ENCODE measurements around the gene MICAL3. TPM values are rescaled to one million over a fixed set of nuclear protein-coding genes. Genes with fewer than 3 reads are reported as not detected.
"Not testable (repeated sequence)": the region's sequence is repeated elsewhere in the genome, so short reads cannot be mapped to it uniquely, and the experiment has no call there.

MICAL3 gene
- total and polyA plus RNA-seq, 4 donors = 59.9 to 113 (median 75.9) TPM

DNA sequence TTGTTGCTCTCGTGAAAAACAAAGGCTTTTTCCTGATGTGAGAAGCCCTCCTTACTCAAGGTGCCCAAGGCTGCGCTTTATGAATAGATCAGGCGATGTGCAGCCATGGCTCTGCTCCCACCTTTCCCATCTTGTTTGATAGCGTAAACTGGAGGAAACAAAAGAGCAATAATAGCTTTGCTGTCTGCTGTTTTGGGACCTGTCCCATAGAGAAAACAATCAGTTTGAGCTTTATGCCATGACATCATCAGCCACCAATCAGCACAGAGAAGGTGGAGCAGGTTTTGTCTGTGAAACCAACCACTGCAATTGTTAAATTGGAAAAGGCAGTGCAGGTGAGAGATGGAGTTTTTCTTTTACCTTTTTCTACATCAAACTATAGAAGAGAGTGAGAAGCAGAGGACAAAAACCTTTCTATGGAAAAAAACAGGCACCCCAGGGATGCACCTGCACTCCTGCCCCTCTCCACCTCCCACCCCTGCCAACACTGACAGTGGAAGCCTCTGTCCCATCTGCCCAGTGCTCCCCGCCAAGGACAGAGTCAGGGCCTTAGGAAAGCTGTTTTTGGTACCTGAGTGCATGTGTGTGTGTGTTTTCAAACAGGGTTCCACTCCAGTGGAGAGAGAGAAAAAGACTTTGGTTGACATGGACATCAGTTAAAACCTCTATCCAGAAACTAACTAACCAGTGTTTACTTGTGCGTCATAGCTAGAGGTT lies 80.7 kb downstream of the MICAL3 start:
- Histone ChIP-seq H3K4me1 (ENCODE audit: control insufficient read depth, insufficient read depth, low read length) (peaks cover 72% of the 10 kb centered on the region), H3K9me3 (ENCODE audit: control insufficient read depth, insufficient read depth, low read length) (no peaks in the 10 kb centered on the region), H3K36me3 (ENCODE audit: control insufficient read depth, insufficient read depth, low read length) (peaks cover 4% of the 10 kb centered on the region), H3K27me3 (ENCODE audit: control insufficient read depth, insufficient read depth, low read length) (no peaks in the 10 kb centered on the region), H3K4me3 (ENCODE audit: low read depth, low read length) (no peak overlapping the region), H3K27ac (ENCODE audit: low read depth, low read length) (peak overlapping the region; percentile 77)
- WGBS (ENCODE audit: insufficient coverage) = 32% methylated on average over 3 of the region's 6 CpGs
- DNase-seq (ENCODE audit: low read depth in 4 of 6, low spot score in 6 of 6) = peak in 5 of 6 donors; percentile 46 to 96 (median 61)

DNA sequence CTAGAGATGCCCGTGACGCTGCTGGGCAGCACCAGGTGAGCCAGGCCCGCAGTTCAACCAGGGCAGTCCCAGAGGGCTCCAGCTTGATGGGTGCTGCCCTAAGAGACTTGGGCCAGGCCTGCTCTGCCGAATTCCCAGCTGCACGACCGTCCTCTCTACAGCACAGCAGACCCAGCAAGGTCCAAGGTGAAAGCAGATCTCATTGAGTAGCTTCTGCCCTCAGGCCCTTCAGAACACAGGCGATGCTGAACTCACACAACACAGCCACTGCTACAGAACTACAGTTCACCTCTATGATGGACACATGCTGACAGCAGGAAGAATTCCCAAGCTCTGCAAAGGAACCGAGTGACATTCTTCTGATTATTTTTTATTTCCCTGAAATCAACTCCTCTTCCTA lies 81.6 kb downstream of the MICAL3 start:
- no peak overlapping the region for H3K4me3 ChIP-seq (ENCODE audit: low read depth, low read length)
- H3K4me1 ChIP-seq (ENCODE audit: control insufficient read depth, insufficient read depth, low read length) = peaks cover 73% of the 10 kb centered on the region
- H3K27me3 ChIP-seq (ENCODE audit: control insufficient read depth, insufficient read depth, low read length) = no peaks in the 10 kb centered on the region
- no peak overlapping the region for H3K27ac ChIP-seq (ENCODE audit: low read depth, low read length)
- no peaks in the 10 kb centered on the region for H3K9me3 ChIP-seq (ENCODE audit: control insufficient read depth, insufficient read depth, low read length)
- H3K36me3 ChIP-seq (ENCODE audit: control insufficient read depth, insufficient read depth, low read length) = no peaks in the 10 kb centered on the region
- DNase-seq (ENCODE audit: low read depth in 4 of 6, low spot score in 6 of 6) = no peak
- 81% methylated on average over 8 of the region's 8 CpGs for WGBS (ENCODE audit: insufficient coverage)

- Histone ChIP-seq H3K4me1 (ENCODE audit: control insufficient read depth, insufficient read depth, low read length) (peaks cover 64% of the 10 kb centered on the region), H3K4me3 (ENCODE audit: low read depth, low read length) (no peak overlapping the region), H3K36me3 (ENCODE audit: control insufficient read depth, insufficient read depth, low read length) (no peaks in the 10 kb centered on the region), H3K27ac (ENCODE audit: low read depth, low read length) (no peak overlapping the region), H3K9me3 (ENCODE audit: control insufficient read depth, insufficient read depth, low read length) (no peaks in the 10 kb centered on the region), H3K27me3 (ENCODE audit: control insufficient read depth, insufficient read depth, low read length) (no peaks in the 10 kb centered on the region)
- DNase-seq (ENCODE audit: low read depth in 4 of 6, low spot score in 6 of 6) = peak in 1 of 6 donors; percentile 47
- WGBS (ENCODE audit: insufficient coverage) = 75% methylated on average over 12 of the region's 18 CpGs
These were observed 82.6 kb downstream of the MICAL3 start for GRCh38 chr22:17941471-17942406.

- Histone ChIP-seq H3K4me3 (ENCODE audit: low read depth, low read length) (no peak overlapping the region), H3K9me3 (ENCODE audit: control insufficient read depth, insufficient read depth, low read length) (no peaks in the 10 kb centered on the region), H3K36me3 (ENCODE audit: control insufficient read depth, insufficient read depth, low read length) (no peaks in the 10 kb centered on the region), H3K4me1 (ENCODE audit: control insufficient read depth, insufficient read depth, low read length) (peaks cover 43% of the 10 kb centered on the region), H3K27me3 (ENCODE audit: control insufficient read depth, insufficient read depth, low read length) (no peaks in the 10 kb centered on the region), H3K27ac (ENCODE audit: low read depth, low read length) (no peak overlapping the region)
- WGBS (ENCODE audit: insufficient coverage) = 77% methylated on average over 3 of the region's 4 CpGs
- no peak for DNase-seq (ENCODE audit: low read depth in 4 of 6, low spot score in 6 of 6)
These were observed 84.8 kb downstream of the MICAL3 start for GRCh38 chr22:17939579-17939978.

DNA sequence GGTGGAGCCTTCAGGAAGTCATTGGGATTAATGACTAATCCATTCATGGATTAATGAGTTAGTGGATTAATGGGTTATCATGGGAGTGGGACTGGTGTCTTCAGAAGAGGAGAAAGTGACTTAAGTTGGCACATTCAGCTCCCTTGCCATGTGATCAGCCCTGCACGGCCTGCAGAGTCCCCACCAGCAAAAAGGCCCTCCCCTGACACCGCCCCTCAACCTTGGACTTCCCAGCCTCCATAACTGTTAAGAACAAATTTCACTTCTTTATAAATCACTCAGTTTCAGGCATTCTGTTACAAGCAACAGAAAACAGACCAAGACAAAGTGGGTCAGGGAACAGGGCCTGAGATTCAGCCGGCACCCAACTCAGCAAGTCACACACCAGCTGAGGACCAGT lies 85.3 kb downstream of the MICAL3 start:
- H3K4me3 ChIP-seq (ENCODE audit: low read depth, low read length) = no peak overlapping the region
- 90% methylated on average over 3 of the region's 3 CpGs for WGBS (ENCODE audit: insufficient coverage)

DNA sequence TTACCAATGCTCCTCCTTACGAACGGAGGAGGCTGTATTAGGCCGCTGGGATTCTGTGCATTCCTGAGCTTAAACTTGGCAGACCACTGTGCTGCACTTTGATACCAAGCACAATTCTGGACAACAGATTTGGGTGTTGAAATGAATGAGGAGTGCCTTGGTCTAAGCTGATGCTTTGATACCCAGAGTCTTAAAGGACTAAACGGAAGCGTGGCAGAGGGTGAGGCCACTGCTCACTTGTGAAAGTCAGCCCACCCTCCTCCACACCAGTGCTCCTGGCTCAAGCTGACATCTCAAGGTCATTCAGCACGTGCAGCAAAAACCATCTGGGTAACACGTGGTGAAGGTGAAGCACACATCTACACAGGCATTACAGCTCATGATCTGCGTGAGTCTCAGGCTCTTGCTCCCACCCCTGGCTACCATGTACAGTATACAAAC lies 85.9 kb downstream of the MICAL3 start:
- no peaks in the 10 kb centered on the region for H3K27me3 ChIP-seq (ENCODE audit: control insufficient read depth, insufficient read depth, low read length)
- H3K27ac ChIP-seq (ENCODE audit: low read depth, low read length) = no peak overlapping the region
- H3K4me1 ChIP-seq (ENCODE audit: control insufficient read depth, insufficient read depth, low read length) = peaks cover 32% of the 10 kb centered on the region
- H3K4me3 ChIP-seq (ENCODE audit: low read depth, low read length) = no peak overlapping the region
- DNase-seq (ENCODE audit: low read depth in 4 of 6, low spot score in 6 of 6) = no peak
- H3K9me3 ChIP-seq (ENCODE audit: control insufficient read depth, insufficient read depth, low read length) = no peaks in the 10 kb centered on the region
- 80% methylated on average over 2 of the region's 8 CpGs for WGBS (ENCODE audit: insufficient coverage)
- H3K36me3 ChIP-seq (ENCODE audit: control insufficient read depth, insufficient read depth, low read length) = no peaks in the 10 kb centered on the region

More for the DNA sequence above, 85.3 kb downstream of the MICAL3 start:
- DNase-seq (ENCODE audit: low read depth in 4 of 6, low spot score in 6 of 6) = no peak
- H3K27me3 ChIP-seq (ENCODE audit: control insufficient read depth, insufficient read depth, low read length) = no peaks in the 10 kb centered on the region
- H3K27ac ChIP-seq (ENCODE audit: low read depth, low read length) = no peak overlapping the region
- H3K4me1 ChIP-seq (ENCODE audit: control insufficient read depth, insufficient read depth, low read length) = peaks cover 37% of the 10 kb centered on the region
- no peaks in the 10 kb centered on the region for H3K9me3 ChIP-seq (ENCODE audit: control insufficient read depth, insufficient read depth, low read length)
- H3K36me3 ChIP-seq (ENCODE audit: control insufficient read depth, insufficient read depth, low read length) = no peaks in the 10 kb centered on the region

DNA sequence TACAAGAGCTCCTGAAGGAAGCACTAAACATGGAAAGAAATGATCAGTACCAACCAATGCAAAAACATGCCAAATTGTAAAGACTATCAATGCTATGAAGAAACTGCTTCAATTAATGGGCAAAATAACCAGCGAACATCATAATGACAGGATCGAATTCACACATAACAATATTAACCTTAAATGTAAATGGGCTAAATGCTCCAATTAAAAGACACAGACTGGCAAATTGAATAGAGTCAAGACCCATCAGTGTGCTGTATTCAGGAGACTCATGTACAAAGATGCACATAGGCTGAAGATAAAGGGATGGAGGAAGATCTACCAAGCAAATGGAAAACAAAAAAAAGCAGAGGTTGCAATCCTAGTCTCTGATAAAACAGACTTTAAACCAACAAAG lies 91.9 kb downstream of the MICAL3 start:
- H3K4me1 ChIP-seq (ENCODE audit: control insufficient read depth, insufficient read depth, low read length) = peaks cover 10% of the 10 kb centered on the region
- not testable (repeated sequence) for H3K27me3 ChIP-seq (ENCODE audit: control insufficient read depth, insufficient read depth, low read length); H3K4me3 ChIP-seq (ENCODE audit: low read depth, low read length); H3K27ac ChIP-seq (ENCODE audit: low read depth, low read length); DNase-seq (ENCODE audit: low read depth in 4 of 6, low spot score in 6 of 6); H3K9me3 ChIP-seq (ENCODE audit: control insufficient read depth, insufficient read depth, low read length); H3K36me3 ChIP-seq (ENCODE audit: control insufficient read depth, insufficient read depth, low read length)
- WGBS (ENCODE audit: insufficient coverage) = no CpG with 5 or more reads among the region's 2 CpGs

DNA sequence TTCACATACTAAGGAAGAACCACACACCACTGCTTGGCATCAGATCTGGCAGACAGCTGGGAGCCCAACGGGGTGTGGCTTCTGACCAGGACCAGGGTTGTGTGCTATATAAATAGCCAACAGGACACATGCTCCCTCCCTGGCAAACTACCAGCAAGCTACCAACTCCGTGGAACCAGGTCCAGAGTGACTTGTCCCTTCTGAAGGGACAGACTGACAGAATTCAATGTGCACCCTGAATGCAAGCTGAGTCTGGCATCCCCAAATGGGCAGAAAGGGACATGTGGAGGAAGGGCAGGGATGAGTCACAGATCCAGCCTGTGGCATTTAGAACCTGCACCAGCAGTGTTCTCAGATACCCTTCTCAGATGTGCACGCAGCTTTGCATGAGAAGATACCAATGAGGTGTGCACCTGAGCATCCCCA lies 92.9 kb downstream of the MICAL3 start:
- 65% methylated on average over 2 of the region's 3 CpGs for WGBS (ENCODE audit: insufficient coverage)
- DNase-seq (ENCODE audit: low read depth in 4 of 6, low spot score in 6 of 6) = no peak
- peaks cover 10% of the 10 kb centered on the region for H3K4me1 ChIP-seq (ENCODE audit: control insufficient read depth, insufficient read depth, low read length)
- H3K9me3 ChIP-seq (ENCODE audit: control insufficient read depth, insufficient read depth, low read length) = no peaks in the 10 kb centered on the region
- H3K4me3 ChIP-seq (ENCODE audit: low read depth, low read length) = no peak overlapping the region
- H3K27me3 ChIP-seq (ENCODE audit: control insufficient read depth, insufficient read depth, low read length) = no peaks in the 10 kb centered on the region
- peaks cover 2% of the 10 kb centered on the region for H3K36me3 ChIP-seq (ENCODE audit: control insufficient read depth, insufficient read depth, low read length)
- no peak overlapping the region for H3K27ac ChIP-seq (ENCODE audit: low read depth, low read length)

DNA sequence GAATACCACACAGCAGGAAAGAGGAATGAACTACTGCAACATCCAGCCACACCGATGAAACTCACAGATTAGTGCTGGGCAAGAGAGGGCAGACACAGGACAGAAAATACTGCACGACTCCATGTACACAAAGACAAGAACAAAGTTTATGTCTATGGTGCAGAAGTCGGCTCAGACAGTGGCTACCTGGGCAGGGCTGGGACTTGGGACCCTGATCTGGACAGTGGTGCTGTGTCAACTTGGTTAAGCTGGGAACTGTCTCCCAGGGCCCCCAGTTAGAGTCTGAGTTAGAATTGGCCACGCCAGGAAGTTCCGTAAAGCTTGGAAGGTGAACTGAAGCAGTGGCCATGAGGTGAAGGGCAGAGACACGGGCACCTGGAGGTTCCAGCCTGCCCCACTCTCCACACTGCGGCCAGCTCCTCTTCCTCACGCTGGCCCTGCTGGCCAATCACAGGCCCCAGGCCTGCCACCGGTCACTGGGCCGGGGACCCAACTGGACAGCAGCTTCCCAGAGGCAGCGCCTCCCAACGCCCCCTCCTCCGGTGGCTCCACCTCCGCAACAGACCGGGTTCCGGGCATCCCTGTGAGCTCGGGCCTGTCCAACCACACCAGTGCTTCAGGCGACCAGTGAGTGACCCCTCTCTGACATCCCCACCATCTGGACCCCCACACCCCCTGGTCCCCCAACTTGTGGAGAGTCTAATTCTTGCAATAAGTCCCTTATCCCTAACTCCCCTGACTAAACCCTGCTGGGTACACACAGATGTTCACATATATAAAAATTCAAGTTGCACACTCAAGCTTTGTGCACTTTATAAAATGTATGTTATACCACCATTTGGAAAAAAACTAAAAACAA lies 93.7 kb downstream of the MICAL3 start:
- no peak for DNase-seq (ENCODE audit: low read depth in 4 of 6, low spot score in 6 of 6)
- Histone ChIP-seq H3K4me3 (ENCODE audit: low read depth, low read length) (no peak overlapping the region), H3K9me3 (ENCODE audit: control insufficient read depth, insufficient read depth, low read length) (no peaks in the 10 kb centered on the region), H3K27ac (ENCODE audit: low read depth, low read length) (no peak overlapping the region), H3K36me3 (ENCODE audit: control insufficient read depth, insufficient read depth, low read length) (peaks cover 2% of the 10 kb centered on the region), H3K4me1 (ENCODE audit: control insufficient read depth, insufficient read depth, low read length) (peaks cover 10% of the 10 kb centered on the region), H3K27me3 (ENCODE audit: control insufficient read depth, insufficient read depth, low read length) (no peaks in the 10 kb centered on the region)
- WGBS (ENCODE audit: insufficient coverage) = 91% methylated on average over 16 of the region's 18 CpGs

Data from spinal cord (tissue), 10 donors.